ENCODE data around the gene CYTL1.
"Not testable (repeated sequence)": the region's sequence is repeated elsewhere in the genome, so short reads cannot be mapped to it uniquely, and the experiment has no call there.

The CYTL1 gene

DNA sequence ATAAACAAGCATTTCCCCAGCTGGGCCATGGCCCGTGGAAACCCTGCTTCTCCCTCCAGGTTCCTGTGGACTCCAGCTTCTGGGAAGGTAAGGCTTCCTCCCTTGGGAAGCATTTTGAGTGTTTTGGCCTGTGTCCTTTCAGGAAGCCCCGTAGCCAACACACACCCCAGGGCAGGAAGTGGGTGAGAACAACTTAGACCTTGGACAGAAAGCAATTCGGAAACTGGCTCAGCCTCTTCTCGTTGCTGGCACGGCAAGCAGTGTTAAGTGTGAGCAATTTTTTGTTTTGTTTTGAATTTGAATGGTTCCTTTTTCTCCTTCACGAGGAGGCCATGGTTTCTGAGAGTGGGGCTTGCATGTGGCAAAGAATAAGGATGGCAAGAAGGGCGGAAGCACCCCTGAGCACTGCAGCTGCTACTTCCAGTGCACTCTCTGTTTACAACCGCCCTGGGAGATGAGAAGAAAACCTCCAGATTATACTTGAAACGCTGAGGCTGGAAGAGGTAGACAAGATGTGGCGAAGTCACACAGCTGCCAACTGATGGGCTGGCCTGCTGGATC is 14.1 kb upstream of the CYTL1 start:
- DNase-seq: no peak

DNA sequence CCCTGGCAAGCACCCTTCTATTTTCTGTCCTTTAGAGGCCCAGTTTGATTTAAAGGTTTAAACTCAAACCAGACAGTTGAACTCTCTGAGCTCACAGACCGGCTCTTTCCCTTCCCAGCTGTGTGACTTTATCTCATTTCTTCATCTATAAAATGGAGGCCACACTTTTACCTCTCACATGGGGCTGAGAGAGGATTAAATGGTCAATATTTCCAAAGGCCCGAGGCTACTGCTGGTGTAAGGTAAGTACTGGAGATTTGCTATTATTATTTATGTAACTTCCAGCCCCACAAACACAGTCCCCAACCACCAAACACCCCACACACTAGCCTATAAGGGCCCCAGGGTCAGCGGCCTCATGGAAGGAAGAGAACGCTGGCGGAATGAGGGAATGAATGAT is 13.6 kb upstream of the CYTL1 start:
- no peak for DNase-seq

DNA sequence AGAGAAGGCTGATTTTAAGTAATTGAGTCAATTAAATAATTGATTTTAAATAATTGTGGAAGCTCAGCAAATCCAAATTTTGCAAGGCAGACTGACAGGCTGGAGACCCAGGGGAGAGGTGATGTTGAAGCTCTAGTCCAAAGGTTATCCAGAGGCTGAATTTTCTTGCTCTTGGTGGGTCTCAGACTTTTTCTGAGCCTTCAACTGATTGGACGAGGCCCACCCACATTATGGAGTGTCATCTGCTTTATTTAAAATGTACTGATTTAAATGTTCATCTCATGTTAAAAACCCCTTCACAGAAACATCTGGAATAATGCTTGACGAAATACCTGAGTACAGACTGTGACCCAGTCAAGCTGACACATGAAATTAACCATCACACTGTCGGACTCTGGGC is 11.7 kb upstream of the CYTL1 start:
- no peak for DNase-seq

DNA sequence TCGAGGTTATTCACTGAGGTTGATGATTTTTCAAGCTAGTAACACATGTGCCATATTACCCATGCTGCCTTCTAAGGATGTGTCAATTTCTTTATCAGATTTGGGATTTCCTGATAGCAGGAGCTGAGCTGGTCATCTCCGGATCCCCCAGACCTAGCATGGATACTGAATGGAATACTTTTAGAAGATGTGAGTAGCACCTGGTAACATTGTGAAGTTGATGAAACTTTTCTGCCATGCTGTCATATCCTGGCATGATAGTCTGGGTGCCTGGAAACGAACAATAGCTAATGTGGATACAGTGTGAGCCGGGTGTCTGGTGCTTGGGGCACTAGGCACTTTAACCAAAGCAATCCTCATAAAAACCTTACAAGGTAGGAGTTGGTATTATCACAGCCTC is 11.0 kb upstream of the CYTL1 start:
- DNase-seq: no peak

DNA sequence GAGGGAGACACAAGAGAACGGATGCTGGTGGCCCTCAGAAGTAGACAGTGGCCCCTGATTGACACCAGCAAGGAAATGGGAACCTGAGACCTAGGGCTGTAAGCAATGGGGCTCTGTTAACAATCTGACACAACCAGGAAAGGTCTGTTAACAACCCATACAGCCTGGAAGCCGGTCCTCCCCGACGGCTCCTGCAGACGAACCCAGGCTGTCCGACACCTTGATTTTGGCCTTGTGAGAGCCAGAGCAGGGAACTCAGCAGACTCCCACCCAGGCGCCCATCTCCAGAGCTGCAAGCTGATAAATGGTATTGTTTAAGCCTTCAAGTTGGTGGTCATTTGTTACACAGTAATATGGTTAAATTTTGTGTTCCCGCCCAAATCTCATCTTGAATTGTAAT is 10.2 kb upstream of the CYTL1 start:
- DNase-seq: no peak

DNA sequence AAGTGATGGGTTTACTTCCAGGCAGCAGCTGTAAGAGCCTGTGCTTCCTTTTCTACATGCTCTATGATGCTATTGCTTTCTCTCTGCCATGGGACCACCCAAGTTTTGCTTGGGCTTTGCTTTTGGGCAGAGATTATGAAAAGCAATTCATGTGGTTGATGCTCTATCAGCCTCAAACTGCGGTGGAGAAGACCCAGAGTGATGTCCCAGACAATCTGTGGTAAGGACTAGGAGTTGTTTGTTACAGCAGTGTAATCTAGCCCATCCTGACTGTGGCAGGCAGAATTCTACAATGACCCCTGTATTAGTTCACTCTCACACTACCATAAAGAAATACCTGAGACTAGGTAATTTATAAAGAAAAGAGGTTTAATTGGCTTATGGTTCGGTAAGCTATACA is 9.2 kb upstream of the CYTL1 start:
- DNase-seq: no peak

DNA sequence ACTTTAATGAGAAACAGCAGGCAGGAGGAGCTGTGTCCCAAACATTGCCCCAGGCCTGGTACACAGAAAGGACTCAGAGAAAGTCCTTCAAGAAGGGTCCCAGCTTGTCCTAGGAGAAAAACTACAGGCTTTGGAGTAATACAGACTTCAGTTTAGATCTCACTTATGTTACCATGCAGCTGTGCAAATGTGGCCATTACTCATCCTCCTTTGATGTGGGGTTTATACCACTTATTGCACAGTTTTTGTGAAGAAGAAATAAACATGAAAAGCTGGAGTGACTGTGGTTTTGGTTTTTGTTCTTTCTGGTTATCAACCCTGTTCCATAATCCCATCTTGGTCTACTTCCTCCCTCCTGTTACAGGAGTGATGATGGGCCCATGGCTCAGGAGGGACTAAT is 8.1 kb upstream of the CYTL1 start:
- no peak for DNase-seq

DNA sequence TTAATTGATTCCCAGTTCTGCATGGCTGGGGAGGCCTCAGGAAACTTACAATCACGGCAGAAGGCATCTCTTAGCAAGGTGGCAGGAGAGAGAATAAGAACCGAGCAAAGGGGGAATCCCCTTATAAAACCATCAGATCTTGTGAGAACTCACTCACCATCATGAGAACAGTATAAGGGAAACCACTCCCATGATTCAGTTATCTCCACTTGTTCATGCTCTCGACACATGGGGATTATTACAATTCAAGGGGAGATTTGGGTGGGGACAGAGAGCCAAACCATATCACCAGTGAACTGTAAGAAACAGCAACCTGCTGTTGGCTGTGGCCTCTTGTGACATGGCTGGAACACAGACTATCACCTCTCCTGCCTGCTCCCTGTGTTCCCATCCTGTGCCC is 7.1 kb upstream of the CYTL1 start:
- no peak for DNase-seq

DNA sequence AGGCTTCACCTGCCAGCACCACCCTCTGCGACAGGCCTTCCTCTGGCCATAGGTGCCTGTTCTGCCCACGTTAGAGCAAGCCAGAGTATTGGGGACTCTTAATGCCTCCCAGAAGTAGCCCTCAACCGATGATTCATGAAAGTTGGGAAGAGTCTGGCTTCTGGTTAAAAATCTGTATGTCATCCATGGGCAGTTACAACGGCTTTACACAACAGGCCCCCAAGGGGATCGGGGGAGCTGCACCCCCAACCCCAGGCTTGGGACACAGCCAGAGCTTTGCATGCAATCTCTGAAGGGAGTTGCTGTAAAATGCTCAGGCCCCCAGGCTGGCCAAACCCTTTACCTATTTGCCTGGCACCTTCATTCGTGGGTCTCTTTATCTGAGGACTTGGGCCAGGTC is 5.4 kb upstream of the CYTL1 start:
- no peak for DNase-seq

DNA sequence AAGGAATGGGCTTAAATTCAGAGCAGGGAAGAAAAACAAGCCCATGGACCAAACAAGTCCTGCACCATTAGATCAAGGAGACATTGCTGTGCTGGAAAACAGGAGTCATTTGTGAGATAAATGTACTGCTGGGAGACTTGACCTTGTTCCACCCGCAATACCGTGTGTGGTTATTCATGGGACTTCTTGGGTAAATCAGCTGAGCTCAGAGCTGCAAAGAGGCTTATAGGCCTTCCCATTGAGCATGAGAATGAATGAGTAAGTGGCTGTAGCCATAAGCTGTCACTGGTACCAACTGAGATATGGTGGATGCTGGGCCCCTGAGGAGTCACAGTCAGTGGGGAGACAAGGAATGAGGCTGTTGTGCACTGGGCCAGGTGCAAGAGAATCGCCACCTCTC is 2.3 kb upstream of the CYTL1 start:
- no peak for DNase-seq

DNA sequence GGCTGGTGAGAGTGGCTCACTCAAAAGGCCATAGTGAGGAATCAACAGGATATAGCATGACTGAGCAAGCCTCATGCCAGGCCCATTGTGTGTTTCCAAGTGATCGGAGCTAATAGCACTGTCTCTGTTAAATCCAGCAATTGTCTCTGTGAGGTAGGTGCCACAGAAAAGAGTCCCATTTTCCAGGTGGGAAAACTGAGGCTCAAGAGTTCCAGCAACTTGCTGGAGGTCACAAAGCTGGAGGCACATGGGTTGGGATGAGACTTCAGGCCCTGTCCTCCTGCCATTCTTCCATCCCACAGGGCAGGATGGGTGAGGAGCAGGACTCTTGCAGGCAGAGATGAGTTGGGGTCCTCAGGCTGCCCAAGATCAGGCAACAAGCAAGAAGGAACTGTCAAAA is 1.1 kb upstream of the CYTL1 start:
- no peak for DNase-seq

DNA sequence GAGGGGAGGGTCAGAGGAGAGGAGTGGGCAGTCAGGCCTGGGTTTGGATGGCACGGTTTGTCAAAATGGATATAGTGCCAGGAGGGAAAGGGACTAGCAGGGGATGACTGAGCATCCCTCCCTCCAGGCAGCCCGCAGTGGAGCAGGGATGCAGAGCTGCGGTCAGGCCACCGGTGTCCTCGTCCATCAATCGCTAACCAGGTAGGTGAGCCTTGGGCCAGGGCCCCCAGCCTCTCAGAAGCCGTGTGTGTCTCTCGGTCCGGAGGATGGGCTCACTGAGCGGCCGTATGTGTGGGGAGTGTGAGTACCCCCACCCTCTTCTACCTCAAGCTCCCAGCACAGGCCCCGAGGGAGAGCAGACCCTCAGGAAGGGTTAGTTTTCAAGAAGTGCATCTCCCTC is 538 bp upstream of the CYTL1 start:
- DNase-seq: no peak

DNA sequence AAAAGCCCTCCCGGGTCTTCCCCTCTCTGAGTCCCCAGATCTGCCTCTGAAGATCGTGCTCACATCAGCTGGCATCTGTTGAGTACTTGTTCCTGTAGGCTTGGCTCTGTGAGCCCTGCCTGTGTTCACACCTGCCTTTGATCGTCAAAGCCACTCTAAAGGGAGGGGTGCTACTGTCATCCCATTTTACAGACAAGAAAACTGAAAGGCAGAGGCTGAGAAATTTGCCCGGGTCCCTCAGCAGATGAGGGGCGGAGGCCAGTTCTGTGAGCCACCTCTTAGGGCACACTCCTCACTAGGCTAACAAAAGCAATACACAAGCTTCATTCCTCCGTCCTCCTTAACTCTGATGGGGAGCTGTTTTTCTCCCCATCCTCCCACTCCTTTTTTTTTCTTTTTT is 655 bp downstream of the CYTL1 start:
- DNase-seq: no peak

DNA sequence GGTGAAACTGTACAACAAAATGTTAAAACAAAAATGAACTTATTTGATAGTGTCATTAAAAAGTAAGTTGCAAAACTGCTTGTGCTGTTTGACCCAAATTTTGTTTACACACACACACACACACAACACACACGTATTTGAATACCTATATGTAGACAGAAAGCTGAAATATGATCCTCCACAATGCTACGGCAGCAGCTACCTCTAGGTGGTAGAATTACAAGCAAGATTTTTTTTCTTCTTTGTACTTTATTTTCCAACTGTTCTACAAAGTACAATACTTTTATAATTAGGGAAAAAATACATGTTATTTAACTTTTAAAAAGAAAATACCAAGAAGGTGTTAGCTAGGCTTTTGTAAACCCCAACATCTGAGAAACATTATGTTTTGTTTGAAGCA is 1.2 kb downstream of the CYTL1 start:
- DNase-seq: no peak

DNA sequence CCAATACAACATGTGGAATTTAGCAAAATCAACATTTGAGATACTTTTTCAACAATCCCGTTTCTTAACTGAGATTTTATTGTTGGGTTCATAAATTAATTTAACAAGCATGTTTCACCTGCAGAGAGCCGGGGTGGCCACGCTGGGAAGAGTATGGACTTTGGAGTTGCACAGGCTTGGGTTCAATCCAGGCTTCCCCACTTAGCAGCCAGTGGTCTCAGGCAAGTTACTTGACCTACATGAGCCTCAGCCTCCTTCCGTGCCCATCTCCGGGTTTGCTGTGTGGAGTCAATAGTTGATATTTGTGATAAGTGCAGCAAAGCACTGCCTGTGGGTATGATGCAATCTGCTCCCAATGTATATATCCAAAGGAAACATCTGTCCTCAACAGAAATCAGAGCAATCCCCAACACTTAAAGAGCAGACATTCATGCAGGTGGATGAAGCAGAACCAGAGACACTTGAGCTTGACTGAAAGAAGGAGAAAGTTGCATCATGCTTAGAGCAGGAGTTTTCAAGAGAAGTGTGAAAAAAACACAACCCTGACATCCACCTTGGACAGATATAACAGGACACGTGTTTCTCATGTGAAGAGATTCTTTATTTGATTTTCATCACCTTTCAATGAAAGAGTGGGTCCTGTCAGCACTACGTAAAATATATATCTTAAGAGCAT is 5.1 kb downstream of the CYTL1 start:
- DNase-seq: no peak

DNA sequence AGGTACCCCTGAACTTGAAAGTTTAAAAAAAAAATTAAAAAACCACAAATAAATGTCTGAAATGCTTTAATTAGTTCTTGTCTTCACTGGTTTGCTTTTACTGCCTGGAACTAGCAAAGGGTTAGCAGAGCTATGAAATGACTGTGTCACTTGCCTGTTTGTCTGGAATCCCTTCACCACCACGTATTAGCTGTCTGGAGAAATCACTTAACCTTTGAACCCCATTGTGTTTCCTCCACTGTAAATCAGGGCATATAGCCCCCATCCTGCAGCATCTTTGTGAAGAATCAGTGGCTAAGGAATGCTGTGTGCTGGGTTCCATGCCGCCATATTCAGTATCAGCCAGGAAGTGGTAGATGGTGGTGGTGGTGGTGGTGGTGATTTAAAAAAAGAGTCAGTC is 6.3 kb downstream of the CYTL1 start:
- no peak for DNase-seq

DNA sequence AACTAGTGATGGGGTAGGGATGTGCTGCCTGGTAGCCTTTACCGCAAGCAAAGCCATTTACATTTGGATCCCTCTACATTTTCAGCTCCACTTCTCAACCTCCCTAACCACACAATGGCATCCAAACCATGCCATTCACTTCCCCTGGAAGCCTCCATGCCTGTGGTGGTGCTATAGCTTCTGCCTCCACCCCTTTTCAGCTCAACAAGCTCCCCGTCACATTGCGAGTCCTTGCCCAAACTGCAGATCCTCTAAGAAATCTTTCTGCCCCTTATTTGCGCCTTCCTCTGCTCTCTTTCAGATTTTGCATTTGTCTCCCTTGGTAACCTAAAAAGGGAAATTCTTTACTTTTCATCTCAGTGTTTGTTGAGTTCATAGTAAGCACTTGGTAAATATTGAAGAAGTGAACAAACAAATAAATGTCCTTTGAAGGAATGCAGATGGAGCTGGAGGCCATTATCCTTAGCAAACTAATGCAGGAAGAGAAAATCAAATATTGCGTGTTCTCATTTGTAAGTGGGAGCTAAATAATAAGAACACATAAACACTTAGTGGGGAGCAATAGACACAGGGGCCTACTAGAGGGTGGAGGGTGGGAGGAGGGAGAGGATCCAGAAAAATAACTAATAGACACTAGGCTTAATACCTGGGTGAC is 6.9 kb downstream of the CYTL1 start:
- DNase-seq: no peak

DNA sequence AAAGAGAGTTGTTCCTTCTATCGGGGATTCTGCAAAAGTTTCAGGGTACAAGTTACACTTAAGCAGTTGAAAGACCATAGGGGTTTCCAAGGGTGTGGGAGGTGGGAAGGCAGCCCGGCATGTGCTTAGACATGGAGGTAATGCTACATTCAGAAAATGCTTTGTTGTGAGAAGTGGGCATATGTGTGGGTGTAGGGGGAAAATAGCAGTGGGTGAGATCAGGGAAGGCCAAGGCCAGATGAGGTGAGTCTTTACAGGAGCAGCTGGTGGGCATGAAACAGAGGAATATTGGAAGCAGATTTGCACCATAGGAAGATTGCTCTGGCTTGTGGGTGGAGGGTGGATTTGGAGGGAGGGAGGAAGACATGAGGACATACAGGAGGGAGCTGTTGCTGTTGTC is 8.3 kb downstream of the CYTL1 start:
- DNase-seq: no peak

DNA sequence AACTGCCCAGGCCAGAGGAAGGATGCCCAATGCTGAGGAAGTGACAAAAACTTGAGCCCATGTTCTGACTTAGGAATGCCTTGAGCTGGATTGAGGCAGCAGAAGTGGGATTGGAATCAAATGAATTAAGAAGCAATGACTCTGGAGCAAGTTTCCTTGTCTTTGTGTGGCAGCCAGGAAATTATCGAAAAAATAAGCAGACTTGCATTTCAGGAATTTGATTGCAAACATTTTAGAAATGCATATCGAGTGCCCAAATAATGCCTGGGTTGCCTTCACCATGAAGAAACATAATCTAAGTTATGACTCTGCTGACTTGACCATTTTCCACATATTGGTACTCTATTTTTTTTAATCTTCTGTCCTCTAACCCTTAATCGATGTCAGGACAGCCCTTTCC is 9.5 kb downstream of the CYTL1 start:
- no peak for DNase-seq

DNA sequence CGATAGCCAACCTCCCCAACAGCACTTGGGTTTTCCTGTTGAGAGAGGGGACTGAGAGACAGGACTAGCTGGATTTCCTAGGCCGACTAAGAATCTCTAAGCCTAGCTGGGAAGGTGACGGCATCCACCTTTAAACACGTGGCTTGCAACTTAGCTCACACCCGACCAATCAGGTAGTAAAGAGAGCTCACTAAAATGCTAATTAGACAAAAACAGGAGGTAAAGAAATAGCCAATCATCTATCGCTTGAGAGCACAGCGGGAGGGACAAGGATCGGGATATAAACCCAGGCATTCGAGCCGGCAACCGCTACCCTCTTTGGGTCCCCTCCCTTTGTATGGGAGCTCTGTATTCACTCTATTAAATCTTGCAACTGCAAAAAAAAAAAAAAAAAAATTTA is 12.3 kb downstream of the CYTL1 start:
- not testable (repeated sequence) for DNase-seq

DNA sequence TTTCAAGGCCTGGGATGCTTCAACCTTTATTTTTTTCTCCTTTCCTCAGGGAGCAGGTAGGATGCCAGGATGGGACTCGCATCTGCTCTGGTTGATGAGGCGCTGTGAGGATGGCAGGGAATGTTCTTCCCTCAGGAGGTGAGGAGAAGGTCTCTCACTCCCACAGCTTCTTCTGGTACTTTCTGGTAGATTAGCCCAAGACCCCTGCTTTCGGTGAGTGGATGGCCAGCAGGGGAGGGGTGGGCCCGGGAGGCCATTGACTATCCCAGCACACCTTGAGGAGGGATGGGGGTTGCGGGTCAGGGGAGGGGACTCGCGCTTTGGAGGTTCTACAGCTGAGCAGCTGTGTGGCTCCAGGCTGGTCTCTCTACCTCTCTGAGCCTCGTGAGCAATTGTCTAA is 14.8 kb downstream of the CYTL1 start:
- no peak for DNase-seq

DNA sequence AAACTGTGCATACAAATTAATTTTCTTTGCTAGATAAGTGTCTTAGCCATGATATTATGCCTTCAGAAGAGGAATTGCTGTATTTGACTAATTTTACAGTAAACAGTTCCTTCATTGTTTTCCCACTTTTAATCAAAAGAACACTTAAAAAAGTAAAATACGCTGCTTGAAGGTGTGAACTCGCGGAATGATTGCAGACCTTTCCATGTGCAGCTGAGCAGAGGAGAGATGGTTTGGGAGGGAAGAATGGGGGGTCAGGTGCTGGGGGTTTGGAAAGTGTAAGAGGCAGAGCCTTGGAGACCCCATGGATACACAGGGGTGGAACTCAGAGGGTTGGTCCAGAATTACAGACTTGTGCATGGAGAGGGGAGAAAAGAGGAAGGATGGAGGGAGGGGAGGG is 15.3 kb downstream of the CYTL1 start:
- DNase-seq: no peak

DNA sequence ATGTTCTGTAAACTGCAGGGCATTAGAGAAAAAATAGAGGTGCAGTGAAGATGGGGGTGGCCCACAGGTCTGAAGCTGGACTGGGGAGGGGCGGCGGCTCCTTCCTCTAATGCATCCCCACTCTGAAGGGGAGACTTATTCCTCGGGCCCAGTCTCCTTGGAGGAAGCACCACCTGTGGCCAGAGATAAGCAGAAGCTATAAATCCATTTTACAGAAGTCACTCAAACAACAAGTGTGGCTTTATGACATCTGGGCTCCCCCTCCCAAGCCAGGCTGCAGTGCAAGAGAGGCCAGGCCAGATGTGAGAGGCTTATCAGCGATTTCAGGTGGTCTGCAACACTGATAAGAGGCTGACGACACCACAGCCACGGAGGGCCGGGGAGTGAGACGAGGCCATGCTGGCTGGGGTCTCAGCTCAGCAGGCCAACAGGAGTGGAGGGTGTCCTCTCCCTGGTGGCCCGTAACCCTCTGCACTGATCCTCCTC is 15.8 kb downstream of the CYTL1 start:
- no peak for DNase-seq

DNA sequence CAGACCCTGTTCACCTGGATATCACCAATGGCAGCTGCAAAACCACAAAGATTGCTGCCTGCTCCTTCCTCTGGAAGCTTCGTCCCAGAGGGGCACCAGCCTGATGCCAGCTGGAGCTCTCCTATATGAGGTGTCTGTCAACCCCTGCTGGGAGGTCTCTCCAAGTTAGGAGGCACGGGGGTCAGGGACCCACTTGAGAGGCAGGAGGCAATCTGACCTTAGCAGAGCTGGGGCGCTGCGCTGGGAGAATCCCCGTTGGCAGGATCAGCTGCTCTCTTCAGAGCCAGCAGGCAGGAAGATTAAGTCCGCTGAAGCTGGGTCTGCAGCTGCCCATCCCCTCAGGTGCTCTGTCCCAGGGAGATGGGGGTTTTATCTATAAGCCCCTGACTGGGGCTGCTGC is 17.6 kb downstream of the CYTL1 start:
- not testable (repeated sequence) for DNase-seq

DNA sequence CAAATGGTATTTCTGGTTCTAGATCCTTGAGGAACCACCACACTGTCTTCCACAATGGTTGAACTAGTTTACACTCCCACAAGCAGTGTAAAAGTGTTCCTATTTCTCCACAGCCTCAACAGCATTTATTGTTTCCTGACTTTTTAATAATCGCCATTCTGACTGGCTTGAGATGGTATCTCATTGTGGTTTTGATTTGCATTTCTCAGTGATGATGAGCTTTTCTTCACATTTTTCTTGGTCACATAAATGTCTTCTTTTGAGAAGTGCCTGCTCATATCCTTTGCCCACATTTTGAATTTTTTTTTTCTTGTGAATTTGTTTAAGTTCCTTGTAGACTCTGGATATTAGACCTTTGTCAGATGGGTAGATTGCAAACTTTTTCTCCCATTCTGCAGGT is 22.3 kb downstream of the CYTL1 start:
- DNase-seq: not testable (repeated sequence)
